ENCODE results near the gene DEDD2. TPM values are rescaled to one million over a fixed set of nuclear protein-coding genes. Genes with fewer than 3 reads are reported as not detected.

The DEDD2 gene
- total RNA-seq, 1 experiment from 2014 or later: 32.7 TPM

- TF ChIP-seq, protein P1, sequence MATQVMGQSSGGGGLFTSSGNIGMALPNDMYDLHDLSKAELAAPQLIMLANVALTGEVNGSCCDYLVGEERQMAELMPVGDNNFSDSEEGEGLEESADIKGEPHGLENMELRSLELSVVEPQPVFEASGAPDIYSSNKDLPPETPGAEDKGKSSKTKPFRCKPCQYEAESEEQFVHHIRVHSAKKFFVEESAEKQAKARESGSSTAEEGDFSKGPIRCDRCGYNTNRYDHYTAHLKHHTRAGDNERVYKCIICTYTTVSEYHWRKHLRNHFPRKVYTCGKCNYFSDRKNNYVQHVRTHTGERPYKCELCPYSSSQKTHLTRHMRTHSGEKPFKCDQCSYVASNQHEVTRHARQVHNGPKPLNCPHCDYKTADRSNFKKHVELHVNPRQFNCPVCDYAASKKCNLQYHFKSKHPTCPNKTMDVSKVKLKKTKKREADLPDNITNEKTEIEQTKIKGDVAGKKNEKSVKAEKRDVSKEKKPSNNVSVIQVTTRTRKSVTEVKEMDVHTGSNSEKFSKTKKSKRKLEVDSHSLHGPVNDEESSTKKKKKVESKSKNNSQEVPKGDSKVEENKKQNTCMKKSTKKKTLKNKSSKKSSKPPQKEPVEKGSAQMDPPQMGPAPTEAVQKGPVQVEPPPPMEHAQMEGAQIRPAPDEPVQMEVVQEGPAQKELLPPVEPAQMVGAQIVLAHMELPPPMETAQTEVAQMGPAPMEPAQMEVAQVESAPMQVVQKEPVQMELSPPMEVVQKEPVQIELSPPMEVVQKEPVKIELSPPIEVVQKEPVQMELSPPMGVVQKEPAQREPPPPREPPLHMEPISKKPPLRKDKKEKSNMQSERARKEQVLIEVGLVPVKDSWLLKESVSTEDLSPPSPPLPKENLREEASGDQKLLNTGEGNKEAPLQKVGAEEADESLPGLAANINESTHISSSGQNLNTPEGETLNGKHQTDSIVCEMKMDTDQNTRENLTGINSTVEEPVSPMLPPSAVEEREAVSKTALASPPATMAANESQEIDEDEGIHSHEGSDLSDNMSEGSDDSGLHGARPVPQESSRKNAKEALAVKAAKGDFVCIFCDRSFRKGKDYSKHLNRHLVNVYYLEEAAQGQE (IDR thresholded peaks at IDR 0.05; ENCODE audit: low read depth): no peak
- TF ChIP-seq MAX (IDR thresholded peaks at IDR 0.05) (no peak), SIN3A (IDR thresholded peaks at IDR 0.05; ENCODE audit: low read depth) (no peak), POLR2A (IDR thresholded peaks at IDR 0.05; ENCODE audit: borderline replicate concordance, extremely low read depth, insufficient read depth, insufficient read length) (no peak), SP1 (IDR thresholded peaks at IDR 0.05; ENCODE audit: low read depth) (no peak)
These were observed 32.2 kb downstream of the DEDD2 start (continued) for GRCh38 chr19:42185277-42185676.

- no peak overlapping the region for H2AFZ ChIP-seq (ENCODE audit: low read depth, low read length, poor library complexity, severe bottlenecking)
- RAD21 ChIA-PET (ENCODE audit: low non-redundant PET in 1 of 2, low total read pairs in 2 of 2, uncharacterized antibody in 2 of 2, unreplicated experiment in 2 of 2): interaction anchor here in 1 of 2 experiments (0.7 kb wide), 1 partner anchor 52 kb away, joined by 3 read pairs; no protein-coding TSS in a partner anchor
- no peak overlapping the region for H3K27ac ChIP-seq (ENCODE audit: low read depth, low read length)
- BruUV-seq (replicated peaks): no TSS peak
- H3K27me3 ChIP-seq (ENCODE audit: insufficient read depth, low read length): peaks cover 10% of the 10 kb centered on the region; the same call in 1 of the 2 replicates
- no peak overlapping the region for H3K4me2 ChIP-seq (ENCODE audit: low read length)
- CTCF ChIA-PET: interaction anchor here (0.9 to 1.7 kb wide), 4 partner anchors 8 to 75 kb away, joined by 3 to 8 read pairs (median 5); no protein-coding TSS in a partner anchor
- no peaks in the 10 kb centered on the region for H3K9me2 ChIP-seq (ENCODE audit: insufficient read depth)
- H4K20me1 ChIP-seq (ENCODE audit: insufficient read depth): no peaks in the 10 kb centered on the region
- DNase-seq (ENCODE audit: low read depth, low spot score) (peak; percentile 64), ATAC-seq (peak; percentile 96)
- no peak overlapping the region for H3K9ac ChIP-seq (ENCODE audit: low read length)
- peak; percentile 80 for TF ChIP-seq RAD21 (IDR thresholded peaks at IDR 0.05; ENCODE audit: low read depth)
- no peak for TF ChIP-seq SRF (IDR thresholded peaks at IDR 0.05; ENCODE audit: low read depth)
- peak; percentile 91 to 95 (median 92) for TF ChIP-seq CTCF (IDR thresholded peaks at IDR 0.05 in 2 of 3, conservative IDR thresholded peaks at IDR 0.05 in 1 of 3; ENCODE audit: borderline replicate concordance in 1 of 3, insufficient read depth in 1 of 3, low read depth in 2 of 3, low read length in 2 of 3)
- no peak overlapping the region for H3K4me3 ChIP-seq (replicated peaks in 1 of 2; ENCODE audit: low read depth in 1 of 2, low read length in 2 of 2)
- intact Hi-C loops (cut with micrococcal nuclease): loop anchor here (1.0 kb wide), 2 partner anchors 51 to 76 kb away; no protein-coding TSS in a partner anchor
- H3K4me1 ChIP-seq (ENCODE audit: control insufficient read depth in 1 of 2, insufficient read depth in 2 of 2, low read length in 2 of 2): peaks cover 0 to 6% of the 10 kb centered on the region in 2 experiments; a peak in 1 of 4 replicates
- no peaks in the 10 kb centered on the region for H3K79me2 ChIP-seq (ENCODE audit: insufficient read depth, low read length)
- no peaks in the 10 kb centered on the region for H3K36me3 ChIP-seq (ENCODE audit: control insufficient read depth in 1 of 2, insufficient read depth in 2 of 2, low read length in 2 of 2)
- H3K9me3 ChIP-seq (ENCODE audit: control insufficient read depth in 1 of 2, insufficient read depth in 1 of 2, low read depth in 1 of 2, low read length in 2 of 2): no peaks in the 10 kb centered on the region
- POLR2A ChIA-PET: no interaction called here
These were observed 33.0 kb downstream of the DEDD2 start for GRCh38 chr19:42184401-42184861.
